ENCODE results near the gene CDH4.

- no peak for TF ChIP-seq CTCF (conservative IDR thresholded peaks at IDR 0.05)
- no peak for TF ChIP-seq EZH2 (IDR thresholded peaks at IDR 0.05; ENCODE audit: low read depth)
These were observed 714.6 kb downstream of the CDH4 start for GRCh38 chr20:61966492-61967244.
